PC-3 (cell line): Measurements from ENCODE around the gene LMO1.

Source experiments
- EZH2 ChIP-seq: fragments of 300-600 bp; sonication (generic); IDR thresholded peaks from one replicate; pipeline ENCODE4 v1.6.1; 2017; ENCODE audit warnings: antibody characterized with exemption, mild to moderate bottlenecking, low read length; ENCODE audit not compliant: unreplicated experiment
- EZH2phosphoT487 ChIP-seq: fragments of 300-600 bp; sonication (generic); IDR thresholded peaks from 2 replicates; pipeline ENCODE4 v1.6.1; 2018; ENCODE audit warnings: mild to moderate bottlenecking, antibody characterized with exemption, low read length, borderline replicate concordance
- TF ChIP-seq, protein P1 (sequence below): fragments of 300-600 bp; sonication (generic); conservative IDR thresholded peaks from 2 replicates; pipeline ENCODE4 v1.5.1; 2017; ENCODE audit warnings: antibody characterized with exemption, low read depth, mild to moderate bottlenecking, low read length

DNA sequence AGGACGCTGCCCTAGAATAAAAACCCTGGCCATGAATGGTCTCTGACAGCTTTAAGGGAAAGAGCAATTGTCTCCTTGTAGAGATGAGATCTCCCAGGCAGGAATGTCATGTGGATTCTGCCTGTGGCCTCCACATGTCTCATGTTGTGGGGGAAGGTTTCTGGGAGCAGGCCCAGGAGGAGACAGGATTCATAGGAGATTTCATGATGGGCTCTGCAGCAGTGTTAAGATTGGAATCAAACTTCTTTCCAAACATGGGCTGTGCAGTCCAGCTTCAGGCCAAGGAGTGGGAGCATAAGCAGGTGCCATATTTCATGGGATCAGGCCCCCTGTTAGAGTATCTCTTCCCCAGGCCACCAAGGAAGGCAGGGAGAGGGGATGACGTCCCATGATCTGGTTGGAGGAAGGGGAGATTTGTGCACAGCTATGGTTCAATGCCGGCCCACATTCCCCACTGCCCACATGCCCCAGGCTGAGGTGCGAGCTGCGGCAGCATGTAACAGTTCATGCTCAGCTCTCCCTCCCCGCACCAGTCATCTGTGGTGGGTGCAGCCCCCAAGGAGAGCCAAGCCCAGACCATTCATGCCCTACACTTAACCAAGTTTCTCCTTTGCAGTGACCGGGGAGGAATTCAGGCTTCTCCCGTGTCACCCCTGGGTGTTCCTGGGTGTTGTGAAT, 42.5 kb downstream of the LMO1 start:
- TF ChIP-seq, protein P1, sequence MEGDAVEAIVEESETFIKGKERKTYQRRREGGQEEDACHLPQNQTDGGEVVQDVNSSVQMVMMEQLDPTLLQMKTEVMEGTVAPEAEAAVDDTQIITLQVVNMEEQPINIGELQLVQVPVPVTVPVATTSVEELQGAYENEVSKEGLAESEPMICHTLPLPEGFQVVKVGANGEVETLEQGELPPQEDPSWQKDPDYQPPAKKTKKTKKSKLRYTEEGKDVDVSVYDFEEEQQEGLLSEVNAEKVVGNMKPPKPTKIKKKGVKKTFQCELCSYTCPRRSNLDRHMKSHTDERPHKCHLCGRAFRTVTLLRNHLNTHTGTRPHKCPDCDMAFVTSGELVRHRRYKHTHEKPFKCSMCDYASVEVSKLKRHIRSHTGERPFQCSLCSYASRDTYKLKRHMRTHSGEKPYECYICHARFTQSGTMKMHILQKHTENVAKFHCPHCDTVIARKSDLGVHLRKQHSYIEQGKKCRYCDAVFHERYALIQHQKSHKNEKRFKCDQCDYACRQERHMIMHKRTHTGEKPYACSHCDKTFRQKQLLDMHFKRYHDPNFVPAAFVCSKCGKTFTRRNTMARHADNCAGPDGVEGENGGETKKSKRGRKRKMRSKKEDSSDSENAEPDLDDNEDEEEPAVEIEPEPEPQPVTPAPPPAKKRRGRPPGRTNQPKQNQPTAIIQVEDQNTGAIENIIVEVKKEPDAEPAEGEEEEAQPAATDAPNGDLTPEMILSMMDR = no peak
- TF ChIP-seq EZH2phosphoT487 (no peak), EZH2 (no peak)
